Lower leg skin (tissue), 3 donors: ENCODE measurements around the gene ODAD4.

Experiments used
- CTCF ChIP-seq, 3 donors: fragments of 450-650 bp; IDR thresholded peaks; one replicate each; pipeline ENCODE4 v1.5.1; 2016; ENCODE audit warnings: antibody characterized with exemption in 3 of 3, mild to moderate bottlenecking in 3 of 3, moderate library complexity in 2 of 3
- POLR2A ChIP-seq, 2 donors: fragments of 450-650 bp; IDR thresholded peaks; one replicate each; pipeline ENCODE4 v1.6.1; 2016 to 2017; ENCODE audit warnings: antibody characterized with exemption in 2 of 2, mild to moderate bottlenecking in 1 of 2, moderate library complexity in 1 of 2

- TF ChIP-seq CTCF (IDR thresholded peaks at IDR 0.05) (no peak), POLR2A (IDR thresholded peaks at IDR 0.05) (no peak)
Observed at GRCh38 chr17:41904242-41904841, 26.1 kb upstream of the ODAD4 start.
